ENCODE measurements around the gene TCTN2.

The TCTN2 gene

DNA sequence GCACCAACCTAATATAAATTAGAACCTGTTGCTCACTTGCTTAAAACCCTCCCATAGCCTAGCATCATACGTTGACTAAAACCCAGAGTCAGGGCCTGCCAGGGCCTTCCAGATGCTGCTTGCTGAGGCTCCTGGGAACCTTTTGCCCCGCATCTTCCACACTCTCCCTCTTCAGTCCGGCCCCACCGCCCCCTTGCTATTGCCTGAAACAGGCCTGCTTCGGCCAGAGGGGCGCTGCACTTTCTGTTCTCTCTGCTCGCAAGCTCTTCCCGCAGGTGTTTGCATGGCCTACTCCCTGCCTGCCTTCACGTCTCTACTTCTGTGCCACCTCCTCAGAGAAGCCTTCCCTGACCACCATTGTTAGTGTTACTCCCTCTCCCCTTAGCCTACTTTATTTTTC lies 13.7 kb upstream of the TCTN2 start:
- Histone ChIP-seq H2BK15ac (replicated peaks; ENCODE audit: low read depth) (no peak overlapping the region), H3K23ac (ENCODE audit: low read length) (no peak overlapping the region), H4K8ac (ENCODE audit: low read depth, low read length) (no peak overlapping the region), H3K27ac (ENCODE audit: low read depth, low read length) (no peak overlapping the region), H3K4me3 (ENCODE audit: low read length) (no peak overlapping the region), H3K9ac (ENCODE audit: low read length) (no peak overlapping the region), H3K4me2 (ENCODE audit: low read length) (no peak overlapping the region), H2BK120ac (ENCODE audit: low read depth, low read length) (no peak overlapping the region), H4K5ac (ENCODE audit: low read length) (no peak overlapping the region), H2AK5ac (ENCODE audit: low read length) (no peak overlapping the region), H3K79me1 (ENCODE audit: low read length) (no peaks in the 10 kb centered on the region), H3K79me2 (ENCODE audit: control insufficient read depth, insufficient read depth, low read length) (no peaks in the 10 kb centered on the region), H3K36me3 (ENCODE audit: control insufficient read depth, insufficient read depth, low read length) (peaks cover 6% of the 10 kb centered on the region), H3K4me1 (ENCODE audit: control insufficient read depth, low read depth, low read length) (no peaks in the 10 kb centered on the region), H3K56ac (ENCODE audit: low read length) (no peak overlapping the region), H3K18ac (ENCODE audit: low read length) (no peak overlapping the region), H2BK5ac (ENCODE audit: low read length) (no peak overlapping the region), H3K4ac (ENCODE audit: low read depth, low read length) (no peak overlapping the region), H3K27me3 (ENCODE audit: insufficient read depth, low read length, poor library complexity) (no peaks in the 10 kb centered on the region)
- DNase-seq: no peak
- WGBS (ENCODE audit: extremely low coverage, insufficient coverage, low lambda C conversion rate): no CpG with 5 or more reads among the region's 9 CpGs

DNA sequence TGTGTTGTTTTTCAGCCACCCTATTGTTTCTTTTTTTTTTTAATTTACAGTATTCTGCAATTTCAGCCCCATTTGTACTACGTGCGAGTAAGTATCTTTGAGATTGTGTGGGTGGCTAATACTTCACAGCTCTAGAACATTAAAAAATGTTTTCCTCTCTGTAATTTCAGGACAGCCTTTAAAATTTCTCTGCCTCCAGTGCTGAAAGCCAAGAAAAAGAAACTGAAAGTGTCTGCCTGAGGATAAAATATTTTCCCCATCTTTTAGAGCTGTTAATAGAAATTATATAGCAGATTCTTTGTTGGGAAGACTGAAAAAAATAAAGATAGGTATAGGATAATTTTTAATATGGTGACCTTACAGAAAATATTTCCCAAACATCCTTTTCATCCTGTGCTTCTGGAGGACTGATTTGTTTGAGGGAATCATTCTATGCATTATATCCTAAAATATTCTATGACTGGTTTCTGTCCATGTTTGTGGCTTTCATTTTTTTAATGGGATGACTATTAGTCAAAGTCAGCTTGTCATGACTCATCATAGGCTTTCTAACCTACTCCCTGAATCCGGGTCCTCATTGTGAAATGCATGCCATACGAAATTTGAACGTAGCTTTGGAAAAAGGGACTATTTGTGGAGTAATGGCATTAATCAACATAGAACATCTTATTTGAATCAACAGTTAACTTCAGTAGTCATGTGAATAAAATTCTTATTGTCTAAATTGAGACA lies 10.8 kb upstream of the TCTN2 start:
- no peaks in the 10 kb centered on the region for H3K79me1 ChIP-seq (ENCODE audit: low read length)
- H3K27me3 ChIP-seq (ENCODE audit: insufficient read depth, low read length, poor library complexity): no peaks in the 10 kb centered on the region
- no peak overlapping the region for H2BK15ac ChIP-seq (replicated peaks; ENCODE audit: low read depth)
- DNase-seq: no peak
- no peak overlapping the region for H3K23ac ChIP-seq (ENCODE audit: low read length)
- H3K4me3 ChIP-seq (ENCODE audit: low read length): no peak overlapping the region
- H2BK120ac ChIP-seq (ENCODE audit: low read depth, low read length): no peak overlapping the region
- H2AK5ac ChIP-seq (ENCODE audit: low read length): no peak overlapping the region
- no peak overlapping the region for H2BK5ac ChIP-seq (ENCODE audit: low read length)
- H3K36me3 ChIP-seq (ENCODE audit: control insufficient read depth, insufficient read depth, low read length): no peaks in the 10 kb centered on the region
- WGBS (ENCODE audit: extremely low coverage, insufficient coverage, low lambda C conversion rate): no CpG with 5 or more reads among the region's 5 CpGs
- no peak overlapping the region for H4K8ac ChIP-seq (ENCODE audit: low read depth, low read length)
- no peaks in the 10 kb centered on the region for H3K4me1 ChIP-seq (ENCODE audit: control insufficient read depth, low read depth, low read length)
- H3K56ac ChIP-seq (ENCODE audit: low read length): no peak overlapping the region
- no peak overlapping the region for H3K9ac ChIP-seq (ENCODE audit: low read length)
- no peak overlapping the region for H4K5ac ChIP-seq (ENCODE audit: low read length)
- no peak overlapping the region for H3K27ac ChIP-seq (ENCODE audit: low read depth, low read length)
- no peak overlapping the region for H3K4ac ChIP-seq (ENCODE audit: low read depth, low read length)
- H3K18ac ChIP-seq (ENCODE audit: low read length): no peak overlapping the region
- no peaks in the 10 kb centered on the region for H3K79me2 ChIP-seq (ENCODE audit: control insufficient read depth, insufficient read depth, low read length)
- H3K4me2 ChIP-seq (ENCODE audit: low read length): no peak overlapping the region

DNA sequence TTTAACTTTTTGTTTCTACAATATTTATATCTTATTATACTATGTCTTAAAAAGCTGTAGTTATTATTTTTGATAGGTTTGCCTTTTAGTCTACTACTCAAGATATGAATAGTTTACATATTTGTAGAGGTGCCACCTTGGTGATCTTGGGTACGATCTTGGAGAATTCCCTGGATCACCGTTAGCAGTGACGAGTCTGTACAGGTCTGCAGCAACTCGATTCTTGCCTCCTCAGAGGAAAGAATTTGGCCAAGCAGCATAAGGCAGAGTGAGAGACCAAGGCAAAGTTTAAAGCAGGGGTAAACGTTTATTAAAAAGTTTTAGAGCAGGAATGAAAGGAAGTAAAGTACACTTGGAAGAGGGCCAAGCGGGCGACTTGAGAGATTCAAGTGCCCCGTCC lies 3.1 kb upstream of the TCTN2 start:
- H3K4me3 ChIP-seq (ENCODE audit: low read length): no peak overlapping the region
- no peaks in the 10 kb centered on the region for H3K36me3 ChIP-seq (ENCODE audit: control insufficient read depth, insufficient read depth, low read length)
- H3K56ac ChIP-seq (ENCODE audit: low read length): no peak overlapping the region

DNA sequence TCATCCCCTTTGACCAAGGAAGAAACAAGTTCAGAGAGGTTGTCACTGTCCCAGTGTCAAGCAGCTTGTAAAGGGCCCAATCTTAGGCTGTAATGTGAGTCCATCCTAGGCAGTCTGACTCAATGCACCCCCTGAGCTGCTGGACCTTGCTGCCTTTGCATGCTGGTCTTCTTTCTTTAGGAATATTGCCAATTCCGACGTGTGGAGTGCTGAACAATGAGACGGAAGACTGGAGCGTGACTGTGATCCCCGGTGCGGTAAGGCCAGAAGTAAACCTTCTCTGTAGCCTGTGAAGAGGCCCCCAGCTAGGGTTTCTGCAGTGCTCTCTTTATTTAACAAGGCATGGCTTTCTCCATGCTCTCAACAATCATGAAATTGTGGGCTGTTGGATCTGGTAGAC lies 963 bp downstream of the TCTN2 start:
- Histone ChIP-seq H2AK5ac (ENCODE audit: low read length) (no peak overlapping the region), H3K9ac (ENCODE audit: low read length) (peak overlapping the region; percentile 23), H4K5ac (ENCODE audit: low read length) (no peak overlapping the region), H2BK5ac (ENCODE audit: low read length) (no peak overlapping the region), H3K4me2 (ENCODE audit: low read length) (peak overlapping the region; percentile 15), H4K8ac (ENCODE audit: low read depth, low read length) (no peak overlapping the region), H2BK120ac (ENCODE audit: low read depth, low read length) (no peak overlapping the region), H3K36me3 (ENCODE audit: control insufficient read depth, insufficient read depth, low read length) (no peaks in the 10 kb centered on the region), H3K18ac (ENCODE audit: low read length) (no peak overlapping the region), H3K23ac (ENCODE audit: low read length) (no peak overlapping the region), H3K4ac (ENCODE audit: low read depth, low read length) (no peak overlapping the region), H2BK15ac (replicated peaks; ENCODE audit: low read depth) (no peak overlapping the region), H3K56ac (ENCODE audit: low read length) (no peak overlapping the region), H3K79me1 (ENCODE audit: low read length) (no peaks in the 10 kb centered on the region), H3K27me3 (ENCODE audit: insufficient read depth, low read length, poor library complexity) (no peaks in the 10 kb centered on the region), H3K4me1 (ENCODE audit: control insufficient read depth, low read depth, low read length) (no peaks in the 10 kb centered on the region), H3K79me2 (ENCODE audit: control insufficient read depth, insufficient read depth, low read length) (no peaks in the 10 kb centered on the region), H3K4me3 (ENCODE audit: low read length) (no peak overlapping the region), H3K27ac (ENCODE audit: low read depth, low read length) (no peak overlapping the region)
- DNase-seq: no peak
- WGBS (ENCODE audit: extremely low coverage, insufficient coverage, low lambda C conversion rate): no CpG with 5 or more reads among the region's 6 CpGs

More for the DNA sequence above, 3.1 kb upstream of the TCTN2 start:
- no CpG with 5 or more reads among the region's 8 CpGs for WGBS (ENCODE audit: extremely low coverage, insufficient coverage, low lambda C conversion rate)
- Histone ChIP-seq H4K8ac (ENCODE audit: low read depth, low read length) (no peak overlapping the region), H3K27me3 (ENCODE audit: insufficient read depth, low read length, poor library complexity) (no peaks in the 10 kb centered on the region), H3K27ac (ENCODE audit: low read depth, low read length) (no peak overlapping the region), H2BK5ac (ENCODE audit: low read length) (no peak overlapping the region), H3K4me1 (ENCODE audit: control insufficient read depth, low read depth, low read length) (no peaks in the 10 kb centered on the region), H2AK5ac (ENCODE audit: low read length) (no peak overlapping the region), H3K4me2 (ENCODE audit: low read length) (no peak overlapping the region), H3K79me2 (ENCODE audit: control insufficient read depth, insufficient read depth, low read length) (no peaks in the 10 kb centered on the region), H3K79me1 (ENCODE audit: low read length) (no peaks in the 10 kb centered on the region), H4K5ac (ENCODE audit: low read length) (no peak overlapping the region), H3K4ac (ENCODE audit: low read depth, low read length) (no peak overlapping the region), H2BK120ac (ENCODE audit: low read depth, low read length) (no peak overlapping the region), H3K18ac (ENCODE audit: low read length) (no peak overlapping the region), H2BK15ac (replicated peaks; ENCODE audit: low read depth) (no peak overlapping the region), H3K9ac (ENCODE audit: low read length) (no peak overlapping the region), H3K23ac (ENCODE audit: low read length) (no peak overlapping the region)
- DNase-seq: no peak

GRCh38 chr12:123675436-123675835 lies 4.5 kb downstream of the TCTN2 start:
- H3K4me1 ChIP-seq (ENCODE audit: control insufficient read depth, low read depth, low read length): no peaks in the 10 kb centered on the region
- no peak overlapping the region for H3K56ac ChIP-seq (ENCODE audit: low read length)
- no peak overlapping the region for H3K4ac ChIP-seq (ENCODE audit: low read depth, low read length)
- no peak overlapping the region for H3K23ac ChIP-seq (ENCODE audit: low read length)
- H2BK15ac ChIP-seq (replicated peaks; ENCODE audit: low read depth): no peak overlapping the region
- no peak overlapping the region for H3K4me2 ChIP-seq (ENCODE audit: low read length)
- WGBS (ENCODE audit: extremely low coverage, insufficient coverage, low lambda C conversion rate): no CpG with 5 or more reads among the region's 1 CpG
- no peak overlapping the region for H2BK5ac ChIP-seq (ENCODE audit: low read length)
- H3K79me1 ChIP-seq (ENCODE audit: low read length): no peaks in the 10 kb centered on the region
- no peak overlapping the region for H2AK5ac ChIP-seq (ENCODE audit: low read length)
- no peak overlapping the region for H4K8ac ChIP-seq (ENCODE audit: low read depth, low read length)
- H3K36me3 ChIP-seq (ENCODE audit: control insufficient read depth, insufficient read depth, low read length): no peaks in the 10 kb centered on the region
- no peaks in the 10 kb centered on the region for H3K27me3 ChIP-seq (ENCODE audit: insufficient read depth, low read length, poor library complexity)
- no peaks in the 10 kb centered on the region for H3K79me2 ChIP-seq (ENCODE audit: control insufficient read depth, insufficient read depth, low read length)
- H3K4me3 ChIP-seq (ENCODE audit: low read length): no peak overlapping the region
- H3K27ac ChIP-seq (ENCODE audit: low read depth, low read length): no peak overlapping the region
- no peak overlapping the region for H3K9ac ChIP-seq (ENCODE audit: low read length)
- H2BK120ac ChIP-seq (ENCODE audit: low read depth, low read length): no peak overlapping the region
- H3K18ac ChIP-seq (ENCODE audit: low read length): no peak overlapping the region
- no peak overlapping the region for H4K5ac ChIP-seq (ENCODE audit: low read length)
- DNase-seq: no peak

Data from mesendoderm (in vitro differentiated cells).